PC-3 (cell line): Measurements from ENCODE around the gene CNTN2. TPM values are rescaled to one million over a fixed set of nuclear protein-coding genes. Genes with fewer than 3 reads are reported as not detected.

ENCODE experiments used
- ATAC-seq: fragments of 200-7000 bp; cut with Tn5 transposase; 2 replicates; pipeline ENCODE4 v1.9.1; 2020; ENCODE audit warnings: mild to moderate bottlenecking, moderate library complexity
- BruUV-seq: library from RNA; stranded (reverse); fragments of 400-500 nt; replicated peaks from 2 replicates; lab custom pipeline; 2021; lab: Mats Ljungman, UMichigan
- CTCF ChIA-PET: fragments of 300-600 bp; sonication (Branson Sonifier 250); formaldehyde crosslinking; loops from one replicate; lab custom pipeline; 2022; ENCODE audit warnings: antibody characterized with exemption; lab: Charles Lee
- POLR2A ChIA-PET: fragments of 300-600 bp; sonication (Branson Sonifier 250); formaldehyde crosslinking; loops from one replicate; lab custom pipeline; 2022; ENCODE audit warnings: antibody characterized with exemption; ENCODE audit not compliant: unreplicated experiment; lab: Charles Lee
- DNase-seq: peaks from one replicate; pipeline ENCODE4 v3.0.0-alpha.2; 2015
- H2AFZ ChIP-seq: fragments of 300-600 bp; sonication (generic); 2 replicates; pipeline ENCODE4 v1.6.0; 2016; ENCODE audit warnings: antibody characterized with exemption, low read length
- H3F3A ChIP-seq: fragments of 300-600 bp; sonication (generic); one replicate; pipeline ENCODE4 v1.6.0; 2017; ENCODE audit warnings: antibody characterized with exemption, low read length, control low read depth, mild to moderate bottlenecking; ENCODE audit not compliant: unreplicated experiment
- H3K27ac ChIP-seq: fragments of 300-600 bp; sonication (generic); 2 replicates; pipeline ENCODE4 v1.5.1; 2016; ENCODE audit warnings: mild to moderate bottlenecking, low read length
- H3K27me3 ChIP-seq: fragments of 300-600 bp; sonication (generic); 2 replicates; pipeline ENCODE4 v1.6.1; 2016; ENCODE audit warnings: low read length, mixed read lengths
- H3K36me3 ChIP-seq: fragments of 300-600 bp; sonication (generic); 2 replicates; pipeline ENCODE4 v1.6.1; 2016; ENCODE audit warnings: low read depth, mixed run types, low read length, mixed read lengths
- H3K4me1 ChIP-seq: fragments of 300-600 bp; sonication (generic); 2 replicates; pipeline ENCODE4 v1.5.1; 2016; ENCODE audit warnings: low read length; ENCODE audit not compliant: insufficient read depth
- H3K4me2 ChIP-seq: fragments of 300-600 bp; sonication (generic); 2 replicates; pipeline ENCODE4 v1.6.0; 2016; ENCODE audit warnings: low read length
- H3K4me3 ChIP-seq: fragments of 300-600 bp; sonication (generic); 2 replicates; pipeline ENCODE4 v1.5.1; 2016; ENCODE audit warnings: mild to moderate bottlenecking, low read length, mixed read lengths
- H3K79me2 ChIP-seq: fragments of 300-600 bp; sonication (generic); 2 replicates; pipeline ENCODE4 v1.6.1; 2017; ENCODE audit warnings: low read length, mixed read lengths
- H3K9ac ChIP-seq: fragments of 300-600 bp; sonication (generic); 2 replicates; pipeline ENCODE4 v1.6.0; 2016; ENCODE audit warnings: mild to moderate bottlenecking, low read length
- H3K9me2 ChIP-seq: fragments of 300-600 bp; sonication (generic); replicated peaks from 2 replicates; pipeline ENCODE4 v1.6.1; 2016; ENCODE audit warnings: mixed run types, low read length, mixed read lengths
- H3K9me3 ChIP-seq: fragments of 300-600 bp; sonication (generic); 2 replicates; pipeline ENCODE4 v1.6.1; 2016; ENCODE audit warnings: low read length, mixed read lengths
- H4K20me1 ChIP-seq: fragments of 300-600 bp; sonication (generic); 2 replicates; pipeline ENCODE4 v1.6.1; 2016; ENCODE audit warnings: low read length, mixed read lengths
- CTCF ChIP-seq: fragments of 300-600 bp; sonication (generic); conservative IDR thresholded peaks from 2 replicates; pipeline ENCODE4 v1.5.1; 2017; ENCODE audit warnings: antibody characterized with exemption, low read depth, mild to moderate bottlenecking, low read length
- EZH2 ChIP-seq: fragments of 300-600 bp; sonication (generic); IDR thresholded peaks from one replicate; pipeline ENCODE4 v1.6.1; 2017; ENCODE audit warnings: antibody characterized with exemption, mild to moderate bottlenecking, low read length; ENCODE audit not compliant: unreplicated experiment
- EZH2phosphoT487 ChIP-seq: fragments of 300-600 bp; sonication (generic); IDR thresholded peaks from 2 replicates; pipeline ENCODE4 v1.6.1; 2018; ENCODE audit warnings: mild to moderate bottlenecking, antibody characterized with exemption, low read length, borderline replicate concordance
- intact Hi-C: fragments of 100-400 bp; cut with micrococcal nuclease; formaldehyde crosslinking; loops from 2 replicates; pipeline ENCODE4 v1.9.0; 2023
- total RNA-seq: library from RNA; depleted of rRNA; stranded (reverse); fragments of >200 nt; gene quantifications from 2 replicates; pipeline ENCODE4 v1.2.3, GENCODE V29; 2014

CNTN2 gene
- total RNA-seq, 1 experiment from 2014 or later, result 0.07 TPM

DNA sequence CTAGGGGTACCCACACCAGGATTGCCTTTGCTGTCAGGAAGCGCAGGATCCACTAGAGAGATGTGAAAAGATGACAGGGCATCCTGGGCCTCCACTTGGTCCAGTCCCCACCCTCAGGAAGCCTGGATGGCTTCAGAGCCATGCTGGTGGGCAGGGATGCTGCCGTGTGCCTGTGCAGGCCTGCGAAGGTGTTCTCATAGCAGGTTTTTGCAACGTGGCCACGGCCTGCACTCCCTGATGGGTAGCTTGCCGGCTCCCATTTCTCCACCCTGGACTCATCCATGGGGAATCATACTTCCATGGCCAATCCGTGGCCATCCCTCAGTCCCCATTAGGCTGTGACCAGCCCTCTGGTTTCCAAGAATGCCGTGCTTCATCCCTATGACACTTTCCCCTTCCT, 34.1 kb upstream of the CNTN2 start:
- Histone ChIP-seq H2AFZ (no peak overlapping the region), H3K27ac (no peak overlapping the region), H3K9me3 (no peaks in the 10 kb centered on the region), H3K4me2 (no peak overlapping the region), H4K20me1 (no peaks in the 10 kb centered on the region), H3K9me2 (no peaks in the 10 kb centered on the region), H3K4me3 (no peak overlapping the region), H3F3A (no peaks in the 10 kb centered on the region), H3K36me3 (no peaks in the 10 kb centered on the region), H3K9ac (no peak overlapping the region), H3K79me2 (no peaks in the 10 kb centered on the region), H3K27me3 (peaks cover 95% of the 10 kb centered on the region), H3K4me1 (no peaks in the 10 kb centered on the region)
- TF ChIP-seq EZH2phosphoT487 (no peak), EZH2 (no peak), CTCF (no peak)
- ATAC-seq (no peak), DNase-seq (no peak)
- ChIA-PET CTCF (no interaction called here), POLR2A (no interaction called here)
- intact Hi-C loops, result no loop called here
- no TSS peak for BruUV-seq

GRCh38 chr1:205009670-205010069, 33.3 kb upstream of the CNTN2 start:
- H3K79me2 ChIP-seq, result no peaks in the 10 kb centered on the region
- CTCF ChIA-PET, result no interaction called here
- no peaks in the 10 kb centered on the region for H3F3A ChIP-seq
- H3K27me3 ChIP-seq, result peaks cover 95% of the 10 kb centered on the region
- DNase-seq (no peak), ATAC-seq (no peak)
- no peaks in the 10 kb centered on the region for H4K20me1 ChIP-seq
- POLR2A ChIA-PET, result no interaction called here
- no peak overlapping the region for H3K4me3 ChIP-seq
- no peaks in the 10 kb centered on the region for H3K36me3 ChIP-seq
- H3K9ac ChIP-seq, result no peak overlapping the region
- no peak overlapping the region for H3K27ac ChIP-seq
- H3K4me2 ChIP-seq, result no peak overlapping the region
- TF ChIP-seq CTCF (no peak), EZH2phosphoT487 (no peak), EZH2 (no peak)
- intact Hi-C loops, result no loop called here
- H2AFZ ChIP-seq, result no peak overlapping the region
- no peaks in the 10 kb centered on the region for H3K9me2 ChIP-seq
- H3K4me1 ChIP-seq, result no peaks in the 10 kb centered on the region
- BruUV-seq, result no TSS peak
- H3K9me3 ChIP-seq, result no peaks in the 10 kb centered on the region

DNA sequence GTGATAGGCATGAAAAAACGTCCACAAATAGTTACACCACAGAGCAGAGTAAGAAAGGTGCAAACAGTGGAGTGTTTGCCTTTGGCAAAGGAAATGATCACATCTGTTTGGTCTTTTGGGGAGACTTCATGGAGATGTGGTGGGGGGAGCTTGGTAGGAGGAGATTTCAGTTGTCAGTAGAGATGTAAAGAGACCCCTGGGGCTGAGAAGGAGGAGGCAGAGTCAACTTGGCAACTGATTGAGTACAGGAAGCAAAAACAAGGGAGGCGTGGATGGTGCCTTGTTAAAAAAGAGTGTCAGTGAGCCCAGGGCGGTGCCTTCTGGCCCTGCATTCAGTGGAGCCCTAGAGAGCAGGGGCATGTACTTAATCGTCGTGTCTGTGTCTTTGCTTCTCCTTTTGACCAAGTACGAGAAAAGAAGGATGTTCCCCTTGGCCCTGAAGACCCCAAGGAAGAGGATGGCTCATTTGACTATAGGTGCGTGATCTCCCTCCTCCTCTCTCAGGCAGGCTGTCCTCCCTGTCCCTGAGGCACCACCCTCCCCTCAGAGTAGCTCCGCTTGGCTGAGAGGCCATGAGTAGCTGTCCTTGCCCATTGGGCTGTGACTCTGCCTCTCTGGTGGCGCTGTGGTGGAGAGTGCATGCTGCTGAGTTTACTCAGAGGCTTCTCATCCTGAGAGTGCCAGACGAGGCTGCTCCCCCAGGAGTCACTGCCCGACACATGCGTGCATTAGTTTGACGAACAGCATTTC, 30.4 kb upstream of the CNTN2 start:
- no peak for DNase-seq
- H3K4me1 ChIP-seq, result no peaks in the 10 kb centered on the region
- CTCF ChIA-PET, result interaction anchor here (1.3 kb wide), 1 partner anchor 49 kb away, joined by 3 read pairs; no protein-coding TSS in a partner anchor
- no peaks in the 10 kb centered on the region for H3K9me2 ChIP-seq
- H3K27ac ChIP-seq, result no peak overlapping the region
- BruUV-seq, result no TSS peak
- no peak for ATAC-seq
- H3F3A ChIP-seq, result no peaks in the 10 kb centered on the region
- POLR2A ChIA-PET, result no interaction called here
- TF ChIP-seq EZH2 (no peak), CTCF (no peak)
- no peaks in the 10 kb centered on the region for H3K79me2 ChIP-seq
- intact Hi-C loops, result no loop called here
- no peak overlapping the region for H3K9ac ChIP-seq
- no peak overlapping the region for H3K4me2 ChIP-seq
- no peak overlapping the region for H2AFZ ChIP-seq
- H3K36me3 ChIP-seq, result no peaks in the 10 kb centered on the region
- no peak overlapping the region for H3K4me3 ChIP-seq
- H3K9me3 ChIP-seq, result no peaks in the 10 kb centered on the region
- H3K27me3 ChIP-seq, result peaks cover 91% of the 10 kb centered on the region
- no peaks in the 10 kb centered on the region for H4K20me1 ChIP-seq
